HG03066 (cell line): ENCODE measurements around the gene PRDM2.

ENCODE experiments used
- ATAC-seq: cut with Tn5 transposase; IDR thresholded peaks from one replicate; pipeline ENCODE4 v1.9.1; 2021; ENCODE audit warnings: low read depth; ENCODE audit not compliant: unreplicated experiment

Gene PRDM2

GRCh38 chr1:13830170-13830569 is 130.2 kb downstream of the PRDM2 start:
- no peak for ATAC-seq

GRCh38 chr1:13830616-13831280 is 130.8 kb downstream of the PRDM2 start:
- no peak for ATAC-seq

GRCh38 chr1:13832100-13832499 is 132.1 kb downstream of the PRDM2 start:
- no peak for ATAC-seq

- no peak for ATAC-seq
Measured at GRCh38 chr1:13832536-13832935, 132.5 kb downstream of the PRDM2 start.

GRCh38 chr1:13836136-13836535 is 136.1 kb downstream of the PRDM2 start:
- ATAC-seq, result no peak

GRCh38 chr1:13836631-13837030 is 136.6 kb downstream of the PRDM2 start:
- ATAC-seq, result no peak

GRCh38 chr1:13838236-13838635 is 138.2 kb downstream of the PRDM2 start:
- ATAC-seq, result no peak

GRCh38 chr1:13842497-13842896 is 142.5 kb downstream of the PRDM2 start:
- ATAC-seq, result no peak

GRCh38 chr1:13851726-13852125 is 151.7 kb downstream of the PRDM2 start:
- no peak for ATAC-seq

- ATAC-seq, result no peak
Measured at GRCh38 chr1:13855554-13855953, 155.6 kb downstream of the PRDM2 start.

- ATAC-seq, result no peak
Measured at GRCh38 chr1:13860031-13860430, 160.0 kb downstream of the PRDM2 start.

GRCh38 chr1:13864760-13865159 is 164.8 kb downstream of the PRDM2 start:
- no peak for ATAC-seq

- ATAC-seq, result no peak
Measured at GRCh38 chr1:13865851-13866250, 165.9 kb downstream of the PRDM2 start.

GRCh38 chr1:13867603-13868002 is 167.6 kb downstream of the PRDM2 start:
- no peak for ATAC-seq

- no peak for ATAC-seq
Measured at GRCh38 chr1:13869172-13869797, 169.3 kb downstream of the PRDM2 start.

- ATAC-seq, result no peak
Measured at GRCh38 chr1:13871413-13871812, 171.4 kb downstream of the PRDM2 start.

GRCh38 chr1:13871886-13872285 is 171.9 kb downstream of the PRDM2 start:
- no peak for ATAC-seq

GRCh38 chr1:13873032-13873431 is 173.0 kb downstream of the PRDM2 start:
- no peak for ATAC-seq
